K562 (cell line): ENCODE results near the gene SMAP2. TPM values are rescaled to one million over a fixed set of nuclear protein-coding genes. Genes with fewer than 3 reads are reported as not detected.

Experiments used
- ADNP ChIP-seq: fragments of 200-800 bp; sonication (Bioruptor generic); IDR thresholded peaks from 2 replicates; pipeline ENCODE4 v1.6.1; 2016; ENCODE audit warnings: missing genetic modification characterization, missing compliant biosample characterization
- CTBP1 ChIP-seq: fragments of 450-650 bp; IDR thresholded peaks from 2 replicates; pipeline ENCODE4 v1.6.1; 2016; ENCODE audit warnings: borderline replicate concordance
- E4F1 ChIP-seq: fragments of 250-450 bp; sonication (Bioruptor Pico); IDR thresholded peaks from 2 replicates; pipeline ENCODE4 v1.5.0; 2021; ENCODE audit warnings: mild to moderate bottlenecking, borderline replicate concordance
- EP400 ChIP-seq: fragments of 450-650 bp; IDR thresholded peaks from 2 replicates; pipeline ENCODE4 v1.6.1; 2017; ENCODE audit warnings: antibody characterized with exemption, mild to moderate bottlenecking, moderate library complexity
- FOS ChIP-seq: IDR thresholded peaks from 3 replicates; pipeline ENCODE4 v1.6.1; 2011; ENCODE audit not compliant: insufficient read length; ENCODE audit errors: extremely low read depth
- GTF2E2 ChIP-seq: fragments of 200-800 bp; sonication (Bioruptor generic); IDR thresholded peaks from 2 replicates; pipeline ENCODE4 v1.6.1; 2016; ENCODE audit warnings: missing genetic modification characterization, missing compliant biosample characterization
- HDAC1 ChIP-seq, 2 experiments: fragments of 450-650 bp; IDR thresholded peaks; 2 replicates each; pipeline ENCODE4 v1.6.1; 2016 to 2017; ENCODE audit warnings: inconsistent platforms in 1 of 2, mild to moderate bottlenecking in 1 of 2, moderate library complexity in 1 of 2
- JUN ChIP-seq, 2 experiments: sonication (generic) in 1 of 2; formaldehyde crosslinking in 1 of 2; IDR thresholded peaks; 2 replicates each; pipeline versions ENCODE4 v1.6.1 to v1.8.0; 2012 to 2022; ENCODE audit warnings: borderline replicate concordance in 2 of 2, mild to moderate bottlenecking in 2 of 2, improper control_type of control experiment in 1 of 2, low read depth in 1 of 2, low read length in 1 of 2, missing genetic modification reagents in 1 of 2
- JUND ChIP-seq, 2 experiments: IDR thresholded peaks; 2 replicates in 1 of 2; 3 replicates in 1 of 2; pipeline ENCODE4 v1.6.1; 2011; ENCODE audit warnings: borderline replicate concordance in 2 of 2, low read depth in 2 of 2, low read length in 2 of 2, improper control_type of control experiment in 1 of 2, missing biosample characterization in 1 of 2, missing genetic modification characterization in 1 of 2, missing genetic modification reagents in 1 of 2
- L3MBTL2 ChIP-seq: fragments of 450-650 bp; IDR thresholded peaks from 2 replicates; pipeline ENCODE4 v1.6.1; 2016; ENCODE audit warnings: mild to moderate bottlenecking, moderate library complexity
- MCM5 ChIP-seq: fragments of 450-650 bp; IDR thresholded peaks from 2 replicates; pipeline ENCODE4 v1.6.1; 2016; ENCODE audit warnings: low read depth
- NFRKB ChIP-seq: fragments of 450-650 bp; IDR thresholded peaks from 2 replicates; pipeline ENCODE4 v1.6.1; 2016; ENCODE audit warnings: low read depth
- SMARCA4 ChIP-seq: fragments of 450-650 bp; IDR thresholded peaks from 2 replicates; pipeline ENCODE4 v1.6.1; 2016
- SMARCE1 ChIP-seq: fragments of 450-650 bp; IDR thresholded peaks from 2 replicates; pipeline ENCODE4 v1.7.1; 2016; ENCODE audit warnings: mild to moderate bottlenecking
- SOX6 ChIP-seq: fragments of 450-650 bp; IDR thresholded peaks from 2 replicates; pipeline ENCODE4 v1.6.1; 2014; ENCODE audit warnings: mild to moderate bottlenecking
- TCF3 ChIP-seq: sonication (generic); formaldehyde crosslinking; IDR thresholded peaks from 2 replicates; pipeline ENCODE4 v1.4.0; 2020; ENCODE audit warnings: mild to moderate bottlenecking, missing genetic modification reagents
- ZFP36 ChIP-seq: fragments of 150-350 bp; IDR thresholded peaks from 2 replicates; pipeline ENCODE4 v1.6.1; 2018; ENCODE audit warnings: low read length, low read depth; ENCODE audit not compliant: partially characterized antibody
- ZNF764 ChIP-seq: fragments of 250-450 bp; sonication (Bioruptor Pico); IDR thresholded peaks from 2 replicates; pipeline ENCODE4 v1.4.0; 2020; ENCODE audit warnings: low read depth, mild to moderate bottlenecking, moderate library complexity
- ZNF77 ChIP-seq: fragments of 250-450 bp; sonication (Bioruptor Pico); IDR thresholded peaks from 2 replicates; pipeline ENCODE4 v1.5.0; 2020
- polyA plus RNA-seq, 8 experiments: library from polyadenylated mRNA; depleted of rRNA in 4 of 8; stranded (reverse) in 5 of 8; unstranded in 3 of 8; fragments of >200 nt; fragmentation: Nextera tagmentation in 2 of 8; fragmentation: Illumina TruSeq in 1 of 8; extraction: Ambion mirVana in 2 of 8; extraction: Trizol in 1 of 8; gene quantifications; 2 replicates each; pipeline versions ENCODE4 v1.2.1 to v1.2.3, GENCODE V29; 2011 to 2014; ENCODE audit warnings: inconsistent platforms in 1 of 8, missing spikeins in 1 of 8
- total RNA-seq, 7 experiments: library from RNA; depleted of rRNA in 6 of 7; stranded (reverse); fragments of >200 nt in 6 of 7; fragmentation: Illumina TruSeq in 2 of 7; extraction: Trizol in 2 of 7; gene quantifications; 2 replicates each; pipeline versions ENCODE4 v1.2.1 to v1.2.3, GENCODE V29; 2011 to 2021; ENCODE audit warnings: low replicate concordance in 1 of 7
- TF ChIP-seq, protein P1 (sequence below), 2 experiments: fragments of 450-650 bp; IDR thresholded peaks; 2 replicates each; pipeline ENCODE4 v1.6.1; 2018; ENCODE audit warnings: mild to moderate bottlenecking in 2 of 2, low read depth in 1 of 2; ENCODE audit not compliant: partially characterized antibody in 2 of 2

The SMAP2 gene
- total and polyA plus RNA-seq, 9 of the 15 experiments (the other 6 are each of a cell fraction or from before 2014, with no cell fraction given), result 38.7 to 212 (median 94.1) TPM

DNA sequence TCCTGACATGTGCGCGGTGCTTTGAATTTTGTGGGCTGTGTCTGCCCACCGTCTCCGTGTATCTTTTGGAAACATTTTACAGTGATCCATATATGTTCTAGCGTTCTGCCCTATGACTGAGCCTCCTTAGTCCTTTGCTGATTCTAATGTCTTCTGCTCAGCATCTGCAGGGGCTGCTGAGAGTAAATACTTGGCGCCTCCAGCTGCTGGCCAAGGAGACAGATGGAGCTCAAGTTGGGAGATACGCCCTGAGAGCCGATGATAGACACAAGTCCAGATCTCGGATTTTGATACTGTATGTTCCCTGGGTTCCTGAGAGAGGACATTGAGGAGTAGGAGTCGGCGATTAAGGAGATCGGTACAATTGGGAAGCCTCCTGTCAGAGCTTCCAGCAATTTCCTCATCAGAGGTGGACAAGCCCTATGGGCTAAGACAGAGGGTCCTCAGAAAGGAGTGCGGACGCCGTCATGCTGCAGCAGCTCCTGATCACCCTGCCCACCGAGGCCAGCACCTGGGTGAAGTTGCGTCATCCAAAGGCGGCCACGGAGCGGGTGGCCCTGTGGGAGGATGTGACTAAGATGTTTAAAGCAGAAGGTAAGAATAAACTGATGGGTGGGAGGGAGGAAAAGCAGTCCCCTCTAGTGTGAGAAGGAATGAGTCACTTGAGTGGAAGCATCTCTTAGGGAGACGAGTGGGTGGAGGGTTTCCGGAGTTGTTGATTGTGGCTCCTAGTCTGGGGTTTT, 77.1 kb downstream of the SMAP2 start (continued):
- no peak for TF ChIP-seq E4F1 (CRISPR knock-in tag)
- TF ChIP-seq GTF2E2 (tag), result peak; percentile 5; the same call in 1 of the 2 replicates
- peak; percentile 20 for TF ChIP-seq FOS
- TF ChIP-seq MCM5, result no peak
- peak; percentile 92 for TF ChIP-seq CTBP1
- peak; percentile 81; the same call in 1 of the 2 replicates for TF ChIP-seq SMARCE1
- peak; percentile 82; the same call in 1 of the 2 replicates for TF ChIP-seq SMARCA4
- peak; percentile 38 for TF ChIP-seq L3MBTL2
- TF ChIP-seq JUN (IDR thresholded peaks at IDR 0.05; ENCODE audit: borderline replicate concordance, low read depth, low read length), result peak; percentile 75
- no peak for TF ChIP-seq JUN (CRISPR knock-in tag; IDR thresholded peaks at IDR 0.05; ENCODE audit: borderline replicate concordance)
- no peak for TF ChIP-seq ZNF77
- peak in 1 of 2 experiments; percentile 51; a peak in 2 of 4 replicates for TF ChIP-seq HDAC1 (IDR thresholded peaks at IDR 0.05)
- peak; percentile 3 for TF ChIP-seq ZFP36
- peak; percentile 88 for TF ChIP-seq EP400
- TF ChIP-seq JUND (IDR thresholded peaks at IDR 0.05; ENCODE audit: borderline replicate concordance, low read depth, low read length), result peak; percentile 92
- TF ChIP-seq JUND (tag; IDR thresholded peaks at IDR 0.05; ENCODE audit: borderline replicate concordance, low read depth, low read length), result peak; percentile 68; the same call in 2 of the 3 replicates
- TF ChIP-seq NFRKB, result peak; percentile 65
- TF ChIP-seq ZNF764 (CRISPR knock-in tag), result no peak
- TF ChIP-seq, protein P1, sequence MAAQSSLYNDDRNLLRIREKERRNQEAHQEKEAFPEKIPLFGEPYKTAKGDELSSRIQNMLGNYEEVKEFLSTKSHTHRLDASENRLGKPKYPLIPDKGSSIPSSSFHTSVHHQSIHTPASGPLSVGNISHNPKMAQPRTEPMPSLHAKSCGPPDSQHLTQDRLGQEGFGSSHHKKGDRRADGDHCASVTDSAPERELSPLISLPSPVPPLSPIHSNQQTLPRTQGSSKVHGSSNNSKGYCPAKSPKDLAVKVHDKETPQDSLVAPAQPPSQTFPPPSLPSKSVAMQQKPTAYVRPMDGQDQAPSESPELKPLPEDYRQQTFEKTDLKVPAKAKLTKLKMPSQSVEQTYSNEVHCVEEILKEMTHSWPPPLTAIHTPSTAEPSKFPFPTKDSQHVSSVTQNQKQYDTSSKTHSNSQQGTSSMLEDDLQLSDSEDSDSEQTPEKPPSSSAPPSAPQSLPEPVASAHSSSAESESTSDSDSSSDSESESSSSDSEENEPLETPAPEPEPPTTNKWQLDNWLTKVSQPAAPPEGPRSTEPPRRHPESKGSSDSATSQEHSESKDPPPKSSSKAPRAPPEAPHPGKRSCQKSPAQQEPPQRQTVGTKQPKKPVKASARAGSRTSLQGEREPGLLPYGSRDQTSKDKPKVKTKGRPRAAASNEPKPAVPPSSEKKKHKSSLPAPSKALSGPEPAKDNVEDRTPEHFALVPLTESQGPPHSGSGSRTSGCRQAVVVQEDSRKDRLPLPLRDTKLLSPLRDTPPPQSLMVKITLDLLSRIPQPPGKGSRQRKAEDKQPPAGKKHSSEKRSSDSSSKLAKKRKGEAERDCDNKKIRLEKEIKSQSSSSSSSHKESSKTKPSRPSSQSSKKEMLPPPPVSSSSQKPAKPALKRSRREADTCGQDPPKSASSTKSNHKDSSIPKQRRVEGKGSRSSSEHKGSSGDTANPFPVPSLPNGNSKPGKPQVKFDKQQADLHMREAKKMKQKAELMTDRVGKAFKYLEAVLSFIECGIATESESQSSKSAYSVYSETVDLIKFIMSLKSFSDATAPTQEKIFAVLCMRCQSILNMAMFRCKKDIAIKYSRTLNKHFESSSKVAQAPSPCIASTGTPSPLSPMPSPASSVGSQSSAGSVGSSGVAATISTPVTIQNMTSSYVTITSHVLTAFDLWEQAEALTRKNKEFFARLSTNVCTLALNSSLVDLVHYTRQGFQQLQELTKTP (IDR thresholded peaks at IDR 0.05; ENCODE audit: low read depth in 1 of 2, partially characterized antibody in 2 of 2), result peak in 1 of 2 experiments; percentile 50
- no peak for TF ChIP-seq ADNP (tag)
- peak; percentile 41 for TF ChIP-seq TCF3
- TF ChIP-seq SOX6, result 0 out of 2 replicates have a peak, but pooled peaks have one; percentile 47
